HG03060 (cell line): Measurements from ENCODE around the gene SPATA6L.

Experiments used
- ATAC-seq: cut with Tn5 transposase; IDR thresholded peaks from one replicate; pipeline ENCODE4 v1.9.1; 2021; ENCODE audit warnings: low read depth, moderate number of reproducible peaks; ENCODE audit not compliant: unreplicated experiment

Gene SPATA6L

GRCh38 chr9:4558371-4558998 is 107.8 kb downstream of the SPATA6L start:
- no peak for ATAC-seq

GRCh38 chr9:4555236-4555635 is 111.0 kb downstream of the SPATA6L start:
- ATAC-seq, result no peak

DNA sequence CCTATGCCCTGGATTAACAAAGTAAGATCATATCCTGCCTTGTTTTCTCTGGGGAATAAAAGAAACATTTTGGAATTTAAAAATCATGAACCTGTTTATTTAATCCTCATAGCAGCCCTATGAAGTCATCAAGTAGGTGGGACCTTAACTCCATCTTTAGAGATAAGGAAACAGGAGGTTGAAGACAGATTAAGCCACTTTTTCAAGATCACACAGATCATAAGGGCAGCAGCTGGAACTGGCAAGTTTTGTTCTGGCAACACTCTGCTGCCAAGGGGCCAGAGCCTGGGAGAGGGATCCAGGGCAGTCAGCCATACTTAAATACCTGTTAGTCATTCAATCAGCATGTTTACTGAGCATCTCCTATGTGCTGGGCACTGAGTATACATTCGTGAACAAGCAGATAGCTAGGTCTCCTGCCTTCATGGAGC is 112.3 kb downstream of the SPATA6L start:
- no peak for ATAC-seq

DNA sequence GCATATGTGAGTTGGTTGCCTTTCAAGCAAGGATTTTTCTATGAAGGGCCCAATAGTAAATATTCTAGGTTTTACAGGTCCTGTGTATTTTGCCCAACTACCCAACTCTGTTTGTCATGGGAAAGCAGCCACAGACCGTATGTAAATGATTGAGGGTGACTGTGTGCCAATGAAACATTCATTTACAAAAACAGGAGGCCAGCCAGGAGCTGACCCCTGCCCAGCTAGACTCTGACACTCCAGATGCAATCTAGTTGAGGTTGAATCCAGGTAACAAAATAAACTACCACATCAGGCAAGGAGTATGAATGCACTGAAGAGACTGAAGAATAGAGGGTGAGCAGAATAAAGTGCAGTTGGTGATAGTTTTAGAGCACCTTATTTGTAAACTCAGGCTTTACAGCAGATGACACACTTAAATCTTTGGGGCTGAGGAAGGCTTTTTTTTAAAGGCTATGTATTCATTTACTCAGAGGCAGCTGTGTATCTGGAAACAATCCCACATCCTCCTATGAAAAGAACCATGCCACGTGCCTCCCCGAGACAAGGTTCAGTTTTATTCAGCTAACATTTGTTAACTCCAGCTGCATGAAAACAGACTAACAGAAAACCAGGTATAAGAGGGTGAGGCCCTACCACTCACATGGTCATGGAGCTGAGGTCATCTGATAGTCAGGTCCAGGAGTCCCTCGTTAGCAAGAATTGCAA is 115.3 kb downstream of the SPATA6L start:
- no peak for ATAC-seq

DNA sequence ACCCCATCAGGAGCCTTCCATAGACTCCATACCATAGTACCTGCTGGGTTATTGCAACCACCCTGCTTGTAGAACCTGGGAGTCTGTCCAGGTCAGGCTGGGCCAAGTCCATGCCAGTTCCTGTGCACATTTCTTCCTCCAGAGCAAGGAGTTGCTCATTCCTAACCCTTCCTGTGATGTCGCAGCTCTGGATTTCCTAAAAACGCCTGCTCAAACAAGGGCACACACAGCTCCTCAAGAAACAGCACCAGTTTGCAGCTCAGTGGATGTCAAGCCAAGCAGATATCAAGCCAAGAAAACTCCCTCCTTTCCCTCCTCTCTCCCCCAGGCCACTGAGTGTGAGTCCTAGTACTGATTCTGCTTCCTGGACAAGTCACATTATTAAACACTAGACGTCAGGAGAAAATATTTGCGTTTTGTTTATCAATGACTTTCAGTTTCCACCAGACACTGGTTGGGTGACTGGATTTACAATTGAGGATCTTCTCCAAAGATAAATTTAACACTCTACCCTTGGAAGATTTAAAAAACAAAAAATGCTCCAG is 116.5 kb downstream of the SPATA6L start:
- no peak for ATAC-seq

GRCh38 chr9:4548811-4549725 is 117.2 kb downstream of the SPATA6L start:
- no peak for ATAC-seq
